HG03066 (cell line): Measurements from ENCODE around the gene RGS6.

Source experiments
- ATAC-seq: cut with Tn5 transposase; IDR thresholded peaks from one replicate; pipeline ENCODE4 v1.9.1; 2021; ENCODE audit warnings: low read depth; ENCODE audit not compliant: unreplicated experiment

Gene RGS6

GRCh38 chr14:72291908-72292688 lies 359.9 kb downstream of the RGS6 start:
- no peak for ATAC-seq

GRCh38 chr14:72292689-72293024 lies 360.4 kb downstream of the RGS6 start:
- no peak for ATAC-seq

GRCh38 chr14:72301352-72301751 lies 369.1 kb downstream of the RGS6 start:
- no peak for ATAC-seq

- ATAC-seq: no peak
Measured at GRCh38 chr14:72303930-72304329, 371.7 kb downstream of the RGS6 start.

- ATAC-seq: no peak
Measured at GRCh38 chr14:72305561-72305960, 373.3 kb downstream of the RGS6 start.

GRCh38 chr14:72308967-72309485 lies 376.8 kb downstream of the RGS6 start:
- ATAC-seq: no peak

GRCh38 chr14:72311116-72311515 lies 378.9 kb downstream of the RGS6 start:
- no peak for ATAC-seq

GRCh38 chr14:72311516-72311915 lies 379.3 kb downstream of the RGS6 start:
- no peak for ATAC-seq

- ATAC-seq: no peak
Measured at GRCh38 chr14:72314808-72315435, 382.7 kb downstream of the RGS6 start.

GRCh38 chr14:72315714-72316113 lies 383.5 kb downstream of the RGS6 start:
- no peak for ATAC-seq

GRCh38 chr14:72318648-72319047 lies 386.4 kb downstream of the RGS6 start:
- no peak for ATAC-seq

- ATAC-seq: no peak
Measured at GRCh38 chr14:72332046-72332445, 399.8 kb downstream of the RGS6 start.

- no peak for ATAC-seq
Measured at GRCh38 chr14:72332871-72333270, 400.6 kb downstream of the RGS6 start.

GRCh38 chr14:72333357-72333756 lies 401.1 kb downstream of the RGS6 start:
- ATAC-seq: no peak

- ATAC-seq: no peak
Measured at GRCh38 chr14:72336311-72336980, 404.2 kb downstream of the RGS6 start.

GRCh38 chr14:72341237-72341636 lies 409.0 kb downstream of the RGS6 start:
- ATAC-seq: no peak

GRCh38 chr14:72341686-72342085 lies 409.5 kb downstream of the RGS6 start:
- no peak for ATAC-seq

GRCh38 chr14:72347118-72347517 lies 414.9 kb downstream of the RGS6 start:
- no peak for ATAC-seq

GRCh38 chr14:72350215-72350614 lies 418.0 kb downstream of the RGS6 start:
- no peak for ATAC-seq

GRCh38 chr14:72352012-72352411 lies 419.8 kb downstream of the RGS6 start:
- ATAC-seq: no peak

- no peak for ATAC-seq
Measured at GRCh38 chr14:72366619-72367018, 434.4 kb downstream of the RGS6 start.

- no peak for ATAC-seq
Measured at GRCh38 chr14:72369106-72369505, 436.9 kb downstream of the RGS6 start.
